ENCODE measurements around the gene ATG16L1. TPM values are rescaled to one million over a fixed set of nuclear protein-coding genes. Genes with fewer than 3 reads are reported as not detected.

The ATG16L1 gene
- polyA plus RNA-seq, 1 donor from 2014 or later: 67.6 TPM

- H2AFZ ChIP-seq (ENCODE audit: low read depth, low read length): no peak overlapping the region
- no peaks in the 10 kb centered on the region for H3K9me3 ChIP-seq (ENCODE audit: low read length)
- no peaks in the 10 kb centered on the region for H3K9me2 ChIP-seq (ENCODE audit: insufficient read depth, low read length)
- no peaks in the 10 kb centered on the region for H3K27me3 ChIP-seq (ENCODE audit: insufficient read depth, low read depth, low read length)
- no peaks in the 10 kb centered on the region for H3K79me2 ChIP-seq (replicated peaks; ENCODE audit: insufficient read depth, low read length)
- no peak overlapping the region for H3K4me3 ChIP-seq (ENCODE audit: low read length)
- TF ChIP-seq MXI1 (conservative IDR thresholded peaks at IDR 0.05; ENCODE audit: poor library complexity, severe bottlenecking) (no peak), REST (IDR thresholded peaks at IDR 0.05; ENCODE audit: borderline replicate concordance) (no peak), TAF1 (IDR thresholded peaks at IDR 0.05; ENCODE audit: low read depth) (no peak), EZH2 (IDR thresholded peaks at IDR 0.05; ENCODE audit: borderline replicate concordance, insufficient read depth, low read length, poor library complexity, severe bottlenecking) (no peak), RAD21 (conservative IDR thresholded peaks at IDR 0.05) (no peak), POLR2AphosphoS5 (IDR thresholded peaks at IDR 0.05) (no peak), EP300 (conservative IDR thresholded peaks at IDR 0.05; ENCODE audit: poor library complexity, severe bottlenecking) (no peak), SMC3 (conservative IDR thresholded peaks at IDR 0.05; ENCODE audit: poor library complexity) (no peak)
- TF ChIP-seq, protein P1, sequence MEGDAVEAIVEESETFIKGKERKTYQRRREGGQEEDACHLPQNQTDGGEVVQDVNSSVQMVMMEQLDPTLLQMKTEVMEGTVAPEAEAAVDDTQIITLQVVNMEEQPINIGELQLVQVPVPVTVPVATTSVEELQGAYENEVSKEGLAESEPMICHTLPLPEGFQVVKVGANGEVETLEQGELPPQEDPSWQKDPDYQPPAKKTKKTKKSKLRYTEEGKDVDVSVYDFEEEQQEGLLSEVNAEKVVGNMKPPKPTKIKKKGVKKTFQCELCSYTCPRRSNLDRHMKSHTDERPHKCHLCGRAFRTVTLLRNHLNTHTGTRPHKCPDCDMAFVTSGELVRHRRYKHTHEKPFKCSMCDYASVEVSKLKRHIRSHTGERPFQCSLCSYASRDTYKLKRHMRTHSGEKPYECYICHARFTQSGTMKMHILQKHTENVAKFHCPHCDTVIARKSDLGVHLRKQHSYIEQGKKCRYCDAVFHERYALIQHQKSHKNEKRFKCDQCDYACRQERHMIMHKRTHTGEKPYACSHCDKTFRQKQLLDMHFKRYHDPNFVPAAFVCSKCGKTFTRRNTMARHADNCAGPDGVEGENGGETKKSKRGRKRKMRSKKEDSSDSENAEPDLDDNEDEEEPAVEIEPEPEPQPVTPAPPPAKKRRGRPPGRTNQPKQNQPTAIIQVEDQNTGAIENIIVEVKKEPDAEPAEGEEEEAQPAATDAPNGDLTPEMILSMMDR (IDR thresholded peaks at IDR 0.05; ENCODE audit: poor library complexity, severe bottlenecking): no peak
- H3F3A ChIP-seq (ENCODE audit: insufficient read depth, low read length, poor library complexity, severe bottlenecking): no peaks in the 10 kb centered on the region
- H3K9ac ChIP-seq (ENCODE audit: low read length): no peak overlapping the region
- no peaks in the 10 kb centered on the region for H4K20me1 ChIP-seq (ENCODE audit: insufficient read depth)
- H3K27ac ChIP-seq (ENCODE audit: low read length): no peak overlapping the region
- no peak overlapping the region for H3K4me2 ChIP-seq (ENCODE audit: low read length)
- H3K36me3 ChIP-seq (ENCODE audit: insufficient read depth, low read length): no peaks in the 10 kb centered on the region
Measured at GRCh38 chr2:233226511-233227031, 24.9 kb upstream of the ATG16L1 start.

DNA sequence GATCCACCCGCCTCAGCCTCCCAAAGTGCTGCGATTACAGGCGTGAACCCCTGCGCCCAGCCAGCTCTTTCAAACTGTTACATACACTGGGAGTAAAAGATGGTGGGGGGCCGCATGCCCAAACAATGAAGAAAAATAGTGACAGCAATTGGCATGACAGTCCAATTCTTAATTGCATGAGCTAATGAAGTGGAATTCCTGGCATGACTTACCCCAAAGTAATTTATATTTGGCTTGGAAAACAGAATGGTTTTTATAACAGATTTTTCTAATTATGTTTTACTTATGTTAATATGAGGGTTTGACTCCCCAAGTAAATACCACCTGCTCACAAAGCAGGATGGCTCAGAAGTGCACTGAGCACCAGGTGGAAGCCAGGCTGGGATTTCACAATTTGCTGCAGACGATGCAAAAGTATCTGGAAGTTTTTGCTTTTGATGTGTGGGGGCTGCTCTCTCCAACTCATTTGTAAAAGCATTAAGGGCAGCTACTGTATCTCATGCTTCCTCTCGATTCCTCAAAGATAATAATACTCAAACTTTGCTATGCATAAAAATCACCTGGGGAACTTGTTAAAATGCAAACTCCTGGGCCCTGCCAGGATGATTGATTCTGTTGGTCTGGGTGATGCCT, 24.0 kb upstream of the ATG16L1 start:
- Histone ChIP-seq H3K27me3 (ENCODE audit: insufficient read depth, low read depth, low read length) (no peaks in the 10 kb centered on the region), H3K36me3 (ENCODE audit: insufficient read depth, low read length) (no peaks in the 10 kb centered on the region), H3K4me2 (ENCODE audit: low read length) (no peak overlapping the region), H2AFZ (ENCODE audit: low read depth, low read length) (no peak overlapping the region), H3K4me3 (ENCODE audit: low read length) (no peak overlapping the region), H4K20me1 (ENCODE audit: insufficient read depth) (no peaks in the 10 kb centered on the region), H3K9ac (ENCODE audit: low read length) (no peak overlapping the region), H3K9me3 (ENCODE audit: low read length) (no peaks in the 10 kb centered on the region), H3F3A (ENCODE audit: insufficient read depth, low read length, poor library complexity, severe bottlenecking) (no peaks in the 10 kb centered on the region), H3K9me2 (ENCODE audit: insufficient read depth, low read length) (no peaks in the 10 kb centered on the region), H3K27ac (ENCODE audit: low read length) (no peak overlapping the region), H3K79me2 (replicated peaks; ENCODE audit: insufficient read depth, low read length) (no peaks in the 10 kb centered on the region)
- TF ChIP-seq, protein P1 (IDR thresholded peaks at IDR 0.05; ENCODE audit: poor library complexity, severe bottlenecking): no peak
